ENCODE measurements around the gene TECPR1. TPM values are rescaled to one million over a fixed set of nuclear protein-coding genes. Genes with fewer than 3 reads are reported as not detected.

The TECPR1 gene
- total and polyA plus RNA-seq, 3 donors from 2014 or later = 13.5 to 24.6 (median 18.5) TPM

GRCh38 chr7:98175260-98175940, 76.6 kb downstream of the TECPR1 start:
- 72 to 82% methylated on average over 8 of the region's 8 CpGs for WGBS, 2 donors
- intact Hi-C loops (cut with DNase I; ENCODE audit: low total_unique reads) = no loop called here
- Histone ChIP-seq H3K27me3 (no peaks in the 10 kb centered on the region), H3K36me3 (ENCODE audit: low read depth, missing control alignments) (no peaks in the 10 kb centered on the region), H3K4me1 (peaks cover 7% of the 10 kb centered on the region), H3K9me3 (no peaks in the 10 kb centered on the region), H3K27ac (no peak overlapping the region), H3K4me3 (no peak overlapping the region)
- peak; percentile 57 for DNase-seq
- TF ChIP-seq POLR2A (IDR thresholded peaks at IDR 0.05) (no peak), CTCF (IDR thresholded peaks at IDR 0.05) (no peak)

- no peak overlapping the region for H3K4me3 ChIP-seq
- H3K36me3 ChIP-seq (ENCODE audit: low read depth, missing control alignments) = no peaks in the 10 kb centered on the region
- H3K4me1 ChIP-seq = peaks cover 14% of the 10 kb centered on the region
- no peaks in the 10 kb centered on the region for H3K9me3 ChIP-seq
- intact Hi-C loops (cut with DNase I; ENCODE audit: low total_unique reads) = no loop called here
- no peaks in the 10 kb centered on the region for H3K27me3 ChIP-seq
- H3K27ac ChIP-seq = no peak overlapping the region
- no peak for TF ChIP-seq POLR2A (IDR thresholded peaks at IDR 0.05)
- TF ChIP-seq CTCF (IDR thresholded peaks at IDR 0.05) = no peak
- peak; percentile 87 for DNase-seq
- 74 to 80% methylated on average over 20 of the region's 20 CpGs for WGBS, 2 donors
Observed at GRCh38 chr7:98174334-98175259, 77.4 kb downstream of the TECPR1 start.

GRCh38 chr7:98171449-98171848, 80.6 kb downstream of the TECPR1 start:
- Histone ChIP-seq H3K36me3 (ENCODE audit: low read depth, missing control alignments) (no peaks in the 10 kb centered on the region), H3K9me3 (no peaks in the 10 kb centered on the region), H3K27ac (no peak overlapping the region), H3K4me3 (no peak overlapping the region), H3K27me3 (no peaks in the 10 kb centered on the region), H3K4me1 (peaks cover 14% of the 10 kb centered on the region)
- 95 to 96% methylated on average over 22 to 24 of the region's 24 CpGs for WGBS, 2 donors
- TF ChIP-seq POLR2A (IDR thresholded peaks at IDR 0.05) (no peak), CTCF (IDR thresholded peaks at IDR 0.05) (no peak)
- no peak for DNase-seq
- intact Hi-C loops (cut with DNase I; ENCODE audit: low total_unique reads) = no loop called here

- intact Hi-C loops (cut with DNase I; ENCODE audit: low total_unique reads) = no loop called here
- TF ChIP-seq POLR2A (IDR thresholded peaks at IDR 0.05) = no peak
- no peaks in the 10 kb centered on the region for H3K9me3 ChIP-seq
- peaks cover 16% of the 10 kb centered on the region for H3K4me1 ChIP-seq
- H3K27me3 ChIP-seq = no peaks in the 10 kb centered on the region
- no peak overlapping the region for H3K4me3 ChIP-seq
- H3K27ac ChIP-seq = no peak overlapping the region
- WGBS, 2 donors = 89 to 94% methylated on average over 8 of the region's 8 CpGs
- H3K36me3 ChIP-seq (ENCODE audit: low read depth, missing control alignments) = no peaks in the 10 kb centered on the region
- no peak for DNase-seq
Observed at GRCh38 chr7:98170966-98171365, 81.1 kb downstream of the TECPR1 start.

- WGBS, 2 donors = 92 to 95% methylated on average over 5 of the region's 5 CpGs
- H3K27me3 ChIP-seq = no peaks in the 10 kb centered on the region
- H3K4me1 ChIP-seq = peaks cover 12% of the 10 kb centered on the region
- H3K4me3 ChIP-seq = no peak overlapping the region
- intact Hi-C loops (cut with DNase I; ENCODE audit: low total_unique reads) = loop anchor here (5.0 to 10.0 kb wide), 2 partner anchors 64 to 147 kb away; partner anchors contain the start of gene LMTK2
- H3K27ac ChIP-seq = no peak overlapping the region
- TF ChIP-seq POLR2A (IDR thresholded peaks at IDR 0.05) = no peak
- no peak for TF ChIP-seq CTCF (IDR thresholded peaks at IDR 0.05)
- no peaks in the 10 kb centered on the region for H3K36me3 ChIP-seq (ENCODE audit: low read depth, missing control alignments)
- no peaks in the 10 kb centered on the region for H3K9me3 ChIP-seq
- no peak for DNase-seq
Observed at GRCh38 chr7:98168904-98169621, 83.0 kb downstream of the TECPR1 start.

Data from testis (tissue), 3 donors.